GM12864 (cell line): ENCODE measurements around the gene NAA20.
A peak's percentile ranks its signal among the peaks of the same experiment; 100 is the strongest.
"Not testable (repeated sequence)": the region's sequence is repeated elsewhere in the genome, so short reads cannot be mapped to it uniquely, and the experiment has no call there.

ENCODE experiments used
- DNase-seq: peaks from one replicate; pipeline ENCODE4 v3.0.0-alpha.2; 2011; ENCODE audit warnings: low read depth
- H3K4me3 ChIP-seq: 2 replicates; pipeline ENCODE4 v1.5.1; 2011; ENCODE audit warnings: mild to moderate bottlenecking, low read depth, low read length, control low read depth
- TF ChIP-seq, protein P1 (sequence below): IDR thresholded peaks from 2 replicates; pipeline ENCODE4 v1.5.1; 2011; ENCODE audit warnings: low read depth, mild to moderate bottlenecking, moderate library complexity, low read length, control low read depth, inconsistent platforms; ENCODE audit errors: missing control alignments

NAA20 gene

DNA sequence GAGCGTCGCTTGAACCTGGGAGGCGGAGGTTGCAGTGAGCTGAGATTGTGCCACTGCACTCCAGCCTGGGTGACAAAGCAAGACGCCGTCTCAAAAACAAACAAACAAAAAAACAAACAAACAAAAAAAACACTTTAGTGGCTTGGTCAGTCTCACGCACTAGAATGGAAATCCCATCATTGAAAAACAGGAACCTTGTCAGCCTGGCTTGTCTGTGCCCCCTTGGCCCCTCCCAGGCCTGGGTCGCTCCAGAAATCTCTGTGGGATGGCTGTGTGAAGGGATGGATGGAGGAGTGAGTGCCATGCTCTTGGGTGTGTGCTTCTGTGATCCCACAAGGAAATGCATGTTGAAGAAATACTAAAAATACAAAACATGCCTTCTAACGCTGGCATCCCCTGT, 20.9 kb upstream of the NAA20 start:
- no peak for DNase-seq
- TF ChIP-seq, protein P1, sequence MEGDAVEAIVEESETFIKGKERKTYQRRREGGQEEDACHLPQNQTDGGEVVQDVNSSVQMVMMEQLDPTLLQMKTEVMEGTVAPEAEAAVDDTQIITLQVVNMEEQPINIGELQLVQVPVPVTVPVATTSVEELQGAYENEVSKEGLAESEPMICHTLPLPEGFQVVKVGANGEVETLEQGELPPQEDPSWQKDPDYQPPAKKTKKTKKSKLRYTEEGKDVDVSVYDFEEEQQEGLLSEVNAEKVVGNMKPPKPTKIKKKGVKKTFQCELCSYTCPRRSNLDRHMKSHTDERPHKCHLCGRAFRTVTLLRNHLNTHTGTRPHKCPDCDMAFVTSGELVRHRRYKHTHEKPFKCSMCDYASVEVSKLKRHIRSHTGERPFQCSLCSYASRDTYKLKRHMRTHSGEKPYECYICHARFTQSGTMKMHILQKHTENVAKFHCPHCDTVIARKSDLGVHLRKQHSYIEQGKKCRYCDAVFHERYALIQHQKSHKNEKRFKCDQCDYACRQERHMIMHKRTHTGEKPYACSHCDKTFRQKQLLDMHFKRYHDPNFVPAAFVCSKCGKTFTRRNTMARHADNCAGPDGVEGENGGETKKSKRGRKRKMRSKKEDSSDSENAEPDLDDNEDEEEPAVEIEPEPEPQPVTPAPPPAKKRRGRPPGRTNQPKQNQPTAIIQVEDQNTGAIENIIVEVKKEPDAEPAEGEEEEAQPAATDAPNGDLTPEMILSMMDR: no peak
- H3K4me3 ChIP-seq: no peak overlapping the region

DNA sequence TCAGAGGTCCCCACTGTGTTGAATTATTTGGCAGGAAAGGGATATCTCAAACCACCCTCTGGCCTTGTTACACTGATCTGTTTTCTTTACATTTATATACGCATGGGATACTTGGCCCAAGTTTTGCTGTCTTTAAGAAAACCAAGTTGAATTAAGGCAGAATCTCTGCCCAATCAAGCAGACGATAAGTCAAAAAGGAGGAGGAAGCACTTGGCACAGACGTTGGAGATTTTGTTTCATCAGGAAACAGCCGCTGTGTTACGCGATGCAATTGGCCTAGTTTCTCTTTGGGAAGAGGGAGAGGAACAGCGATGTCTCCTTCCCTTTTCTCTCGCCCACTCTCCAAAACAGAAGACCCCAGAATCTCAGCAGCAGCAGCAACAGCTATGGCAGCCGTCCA, 20.2 kb upstream of the NAA20 start:
- no peak for DNase-seq
- no peak overlapping the region for H3K4me3 ChIP-seq
- TF ChIP-seq, protein P1: no peak

DNA sequence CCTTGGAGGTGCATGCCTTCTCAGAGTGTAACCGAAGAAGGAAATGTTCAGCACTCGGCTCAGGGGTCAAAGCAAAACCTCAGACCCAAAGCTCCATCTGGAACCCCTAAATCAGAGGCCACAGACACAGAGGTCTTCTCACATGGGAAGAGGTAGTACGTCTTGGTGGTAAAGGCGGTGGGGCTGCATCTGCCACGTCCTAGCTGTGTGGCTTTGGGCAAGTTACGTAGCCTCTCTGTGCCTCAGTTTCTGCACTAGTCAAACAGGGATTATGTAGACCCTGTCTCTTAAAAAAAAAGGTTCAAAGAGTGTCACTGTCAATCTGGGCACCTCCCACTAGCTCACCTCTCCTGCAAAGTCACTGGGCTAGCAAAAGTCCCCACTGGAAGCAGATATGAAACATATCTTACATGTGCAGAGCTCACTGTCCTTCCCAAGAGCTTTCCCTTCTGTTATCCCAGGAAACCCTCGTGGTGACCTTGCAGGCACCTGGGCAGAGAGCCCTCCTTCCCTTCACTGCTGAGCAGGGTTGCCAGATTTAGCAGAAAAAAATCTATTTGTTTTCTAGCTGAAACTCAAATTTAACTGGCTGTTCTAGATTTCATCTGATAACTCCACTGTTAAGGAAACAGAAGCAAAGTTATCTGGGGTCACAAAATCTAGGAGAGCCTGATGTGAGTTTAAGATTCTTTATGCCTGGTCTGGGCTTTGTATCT, 18.0 kb upstream of the NAA20 start:
- no peak overlapping the region for H3K4me3 ChIP-seq
- TF ChIP-seq, protein P1: no peak
- no peak for DNase-seq

DNA sequence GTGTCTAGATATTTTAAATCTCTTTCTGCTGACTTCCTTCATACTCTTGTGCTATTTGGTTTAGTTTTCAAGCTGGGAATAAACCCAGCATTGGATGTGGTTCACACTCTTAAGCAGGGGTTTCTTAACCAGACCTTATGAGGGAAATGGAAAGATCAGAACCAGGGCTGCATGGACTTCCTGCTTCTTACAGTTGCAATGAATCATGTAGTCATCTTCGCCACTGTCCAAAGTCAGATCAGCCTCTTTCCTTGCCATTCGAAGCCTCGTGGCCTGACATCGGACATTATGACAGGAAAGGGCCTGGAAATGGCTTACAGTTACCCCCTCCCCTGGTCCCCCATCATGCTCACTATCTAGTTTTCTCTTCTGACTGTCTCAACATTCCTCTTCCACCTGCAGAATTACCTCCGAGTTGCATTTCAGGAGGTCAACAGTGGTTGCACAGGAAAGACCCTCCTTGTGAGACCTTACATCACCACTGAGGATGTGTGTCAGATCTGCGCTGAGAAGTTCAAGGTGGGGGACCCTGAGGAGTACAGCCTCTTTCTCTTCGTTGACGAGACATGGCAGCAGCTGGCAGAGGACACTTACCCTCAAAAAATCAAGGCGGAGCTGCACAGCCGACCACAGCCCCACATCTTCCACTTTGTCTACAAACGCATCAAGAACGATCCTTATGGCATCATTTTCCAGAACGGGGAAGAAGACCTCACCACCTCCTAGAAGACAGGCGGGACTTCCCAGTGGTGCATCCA, 16.8 kb upstream of the NAA20 start:
- DNase-seq: no peak
- TF ChIP-seq, protein P1: no peak
- no peak overlapping the region for H3K4me3 ChIP-seq

DNA sequence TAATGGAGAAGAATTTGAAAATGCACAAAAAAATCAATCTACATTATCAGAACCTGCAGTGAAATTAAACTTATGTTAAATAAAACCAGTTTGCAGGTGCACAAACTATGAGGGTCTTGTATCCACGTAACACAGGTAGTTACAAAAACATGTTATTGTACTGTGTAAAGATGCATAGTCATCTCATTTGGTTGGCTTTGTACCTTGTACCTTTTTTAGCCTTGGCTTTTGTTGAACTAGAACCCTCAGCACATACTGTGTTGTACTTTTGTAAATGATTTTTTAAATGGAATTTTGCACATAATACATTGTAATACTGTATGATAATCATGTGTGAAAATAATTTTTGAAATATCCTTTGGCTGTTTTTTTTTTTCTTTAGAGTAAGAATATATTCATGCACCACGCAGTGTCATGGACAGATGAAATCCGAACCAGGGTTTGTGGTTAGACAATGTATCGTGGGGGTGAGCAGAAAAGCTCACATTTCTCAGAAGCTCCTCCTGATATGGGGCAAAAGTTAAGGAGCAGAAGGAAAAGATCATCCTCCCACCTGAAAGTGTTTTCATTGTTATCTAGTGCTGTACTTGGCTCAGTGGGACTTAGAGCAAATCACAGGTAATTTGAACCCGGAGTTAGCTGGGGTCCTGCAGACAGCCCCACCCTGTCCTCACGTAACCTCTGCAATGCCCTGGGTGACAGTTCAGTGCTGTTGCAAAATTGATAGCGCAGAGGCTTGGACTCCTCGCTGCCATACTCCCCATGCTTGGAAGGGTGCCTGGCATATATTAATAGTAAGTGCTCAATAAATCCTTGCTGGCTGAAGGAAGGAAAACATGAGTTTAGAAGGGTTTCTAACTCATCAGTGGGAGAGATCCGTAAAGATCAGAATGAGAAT, 14.8 kb upstream of the NAA20 start:
- DNase-seq: no peak
- TF ChIP-seq, protein P1: no peak
- H3K4me3 ChIP-seq: no peak overlapping the region

DNA sequence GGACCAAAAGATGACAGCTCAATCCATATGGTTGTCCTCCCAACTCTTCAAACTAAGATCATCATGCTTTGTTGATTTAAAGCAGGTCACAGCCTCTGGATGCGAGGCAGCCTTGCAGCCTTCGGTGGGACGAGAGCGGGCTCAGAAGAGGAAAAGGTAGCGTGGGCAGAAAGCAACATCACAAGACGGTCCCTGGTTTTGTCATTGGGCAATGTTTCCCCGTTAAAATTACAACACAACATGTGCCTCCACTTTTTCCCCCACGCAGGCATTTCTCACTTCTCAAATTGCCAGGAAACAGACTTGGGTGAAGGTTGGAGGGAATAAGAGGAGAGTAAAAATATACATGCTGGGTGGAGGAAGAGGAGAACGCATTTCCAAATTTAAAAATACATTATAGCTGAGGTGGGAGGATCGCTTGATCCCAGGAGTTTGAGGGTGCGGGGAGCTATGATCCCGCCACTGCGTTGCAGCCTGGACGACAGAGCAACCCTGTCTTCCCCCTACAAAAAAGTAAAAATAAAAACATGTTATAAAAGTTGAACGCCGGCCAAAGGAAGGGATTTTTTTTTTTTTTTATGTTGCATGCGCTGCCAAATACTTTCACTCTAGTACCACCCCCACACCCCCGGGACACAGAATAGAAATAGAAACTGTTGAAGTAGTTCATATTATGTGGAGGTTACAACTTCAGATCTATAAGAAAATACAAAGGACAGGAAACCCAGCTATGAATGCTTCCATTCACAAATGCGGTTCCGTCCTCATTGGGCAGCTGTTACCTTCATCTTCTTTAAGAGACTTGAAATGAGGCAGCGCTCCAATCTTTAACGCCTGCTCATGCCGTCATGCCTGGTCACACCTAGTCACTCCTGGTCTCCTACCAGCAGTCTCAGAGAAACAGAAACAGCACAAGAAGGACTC, 13.9 kb upstream of the NAA20 start:
- peak overlapping the region; percentile 4; the same call in 1 of the 2 replicates for H3K4me3 ChIP-seq
- no peak for DNase-seq
- TF ChIP-seq, protein P1: no peak

DNA sequence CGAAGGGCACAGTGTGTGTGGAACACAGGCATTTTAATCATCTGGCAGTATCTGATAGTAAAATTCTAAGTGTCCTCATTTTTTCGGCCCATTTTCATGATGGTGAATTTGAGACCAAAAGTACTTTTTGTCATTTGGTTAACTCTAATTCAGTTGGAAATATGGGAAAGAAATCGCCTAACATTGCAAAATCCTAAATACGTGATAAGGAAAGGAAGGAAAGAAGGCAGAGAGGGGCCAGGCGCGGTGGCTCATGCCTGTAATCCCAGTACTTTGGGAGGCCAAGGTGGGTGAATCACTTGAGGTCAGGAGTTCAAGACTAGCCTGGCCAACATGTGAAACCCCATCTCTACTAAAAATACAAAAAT, 13.2 kb upstream of the NAA20 start:
- not testable (repeated sequence) for H3K4me3 ChIP-seq, DNase-seq
